H1 (cell line): Measurements from ENCODE around the gene DNAAF5. TPM values are rescaled to one million over a fixed set of nuclear protein-coding genes. Genes with fewer than 3 reads are reported as not detected.

Experiments used
- CTCF ChIA-PET: fragments of 300-600 bp; sonication (Branson Sonifier 250); formaldehyde crosslinking; loops from one replicate; lab custom pipeline; 2021; ENCODE audit not compliant: partially characterized antibody; lab: Charles Lee
- POLR2A ChIA-PET: fragments of 300-600 bp; sonication (Branson Sonifier 250); formaldehyde crosslinking; loops from one replicate; lab custom pipeline; 2021; ENCODE audit warnings: inconsistent platforms; ENCODE audit not compliant: partially characterized antibody; lab: Charles Lee
- DNase-seq, 2 experiments: peaks; one replicate each; pipeline versions ENCODE4 v3.0.0 to v3.0.0-alpha.2; 2010 to 2022; ENCODE audit warnings: low spot score in 2 of 2, low read depth in 1 of 2, mixed read lengths in 1 of 2
- FAIRE-seq: peaks from 2 replicates; lab custom pipeline; 2011; peaks lifted over from hg19 to GRCh38; lab: Jason Lieb, UNC
- H2AFZ ChIP-seq: 2 replicates; pipeline ENCODE4 v1.8.1; 2012; ENCODE audit warnings: low read length, inconsistent platforms
- H2AK5ac ChIP-seq: 2 replicates; pipeline ENCODE4 v1.6.1; 2013; ENCODE audit warnings: low read depth, low read length
- H2BK120ac ChIP-seq: replicated peaks from 2 replicates; pipeline ENCODE3; 2013; ENCODE audit warnings: low read depth, low read length, inconsistent platforms
- H2BK12ac ChIP-seq: 2 replicates; pipeline ENCODE4 v1.6.1; 2013; ENCODE audit warnings: low read depth, low read length
- H2BK15ac ChIP-seq: 2 replicates; pipeline ENCODE4 v1.6.1; 2013; ENCODE audit warnings: low read length
- H2BK20ac ChIP-seq: 2 replicates; pipeline ENCODE4 v1.6.1; 2013; ENCODE audit warnings: low read length
- H2BK5ac ChIP-seq: 2 replicates; pipeline ENCODE4 v1.6.1; 2013; ENCODE audit warnings: low read depth, low read length
- H3K14ac ChIP-seq: 2 replicates; pipeline ENCODE4 v1.6.1; 2013; ENCODE audit warnings: inconsistent platforms; ENCODE audit not compliant: insufficient read length
- H3K18ac ChIP-seq: 2 replicates; pipeline ENCODE4 v1.6.1; 2013; ENCODE audit warnings: low read length; ENCODE audit errors: extremely low read depth
- H3K23ac ChIP-seq: 2 replicates; pipeline ENCODE4 v1.6.1; 2013; ENCODE audit warnings: inconsistent platforms; ENCODE audit not compliant: insufficient read length
- H3K23me2 ChIP-seq: 2 replicates; pipeline ENCODE4 v1.6.1; 2013; ENCODE audit warnings: low read depth, low read length
- H3K27ac ChIP-seq: 2 replicates; pipeline ENCODE4 v1.6.1; 2011; ENCODE audit warnings: low read depth, low read length, inconsistent platforms
- H3K27me3 ChIP-seq, 4 experiments: replicated peaks in 1 of 4; 1 replicate in 1 of 4; 2 replicates in 3 of 4; pipeline versions ENCODE4 v1.6.1 to v1.8.1; 2011 to 2013; ENCODE audit warnings: low read length in 3 of 4, mild to moderate bottlenecking in 3 of 4, inconsistent platforms in 2 of 4, mixed read lengths in 2 of 4, moderate library complexity in 1 of 4; ENCODE audit not compliant: control insufficient read depth in 3 of 4, insufficient read depth in 3 of 4; ENCODE audit errors: extremely low read depth in 1 of 4
- H3K36me3 ChIP-seq, 4 experiments: 2 replicates each; pipeline versions ENCODE4 v1.6.1 to v1.8.1; 2011 to 2013; ENCODE audit warnings: mild to moderate bottlenecking in 4 of 4, low read length in 3 of 4, moderate library complexity in 2 of 4, control low read depth in 1 of 4, inconsistent platforms in 1 of 4; ENCODE audit not compliant: insufficient read depth in 4 of 4, control insufficient read depth in 2 of 4
- H3K4ac ChIP-seq: replicated peaks from 2 replicates; pipeline ENCODE3; 2013; ENCODE audit warnings: low read length, low read depth, mixed read lengths, inconsistent platforms; ENCODE audit not compliant: insufficient read length
- H3K4me1 ChIP-seq, 4 experiments: replicated peaks in 1 of 4; 1 replicate in 1 of 4; 2 replicates in 3 of 4; pipeline versions ENCODE4 v1.6.1 to v1.8.1; 2011 to 2013; ENCODE audit warnings: low read length in 3 of 4, inconsistent platforms in 2 of 4, mixed read lengths in 1 of 4; ENCODE audit not compliant: insufficient read depth in 4 of 4, control insufficient read depth in 3 of 4
- H3K4me2 ChIP-seq, 2 experiments: 2 replicates each; pipeline versions ENCODE4 v1.6.1 to v1.8.1; 2011 to 2013; ENCODE audit warnings: low read depth in 2 of 2, low read length in 2 of 2, control low read depth in 1 of 2, inconsistent platforms in 1 of 2, mild to moderate bottlenecking in 1 of 2; ENCODE audit not compliant: insufficient read depth in 1 of 2
- H3K4me3 ChIP-seq, 4 experiments: fragments of 200-600, 300-600 bp in 1 of 4; sonication (generic), shearing (Covaris generic), sonication (Bioruptor Twin) in 1 of 4; 2 replicates each; pipeline versions ENCODE4 v1.5.1 to v1.8.1; 2011 to 2016; ENCODE audit warnings: low read length in 4 of 4, low read depth in 3 of 4, control low read depth in 2 of 4, inconsistent platforms in 2 of 4, mild to moderate bottlenecking in 2 of 4, mixed read lengths in 1 of 4, moderate library complexity in 1 of 4; ENCODE audit not compliant: insufficient read depth in 2 of 4; ENCODE audit errors: extremely low read depth in 1 of 4
- H3K56ac ChIP-seq: replicated peaks from 2 replicates; pipeline ENCODE3; 2013; ENCODE audit warnings: low read depth, mild to moderate bottlenecking, mixed read lengths, low read length, inconsistent platforms; ENCODE audit not compliant: insufficient read length
- H3K79me1 ChIP-seq: 2 replicates; pipeline ENCODE4 v1.6.1; 2013; ENCODE audit warnings: low read depth, low read length, control low read depth
- H3K79me2 ChIP-seq, 2 experiments: 2 replicates each; pipeline versions ENCODE4 v1.6.1 to v1.8.1; 2012 to 2013; ENCODE audit warnings: low read length in 2 of 2, mild to moderate bottlenecking in 2 of 2, inconsistent platforms in 1 of 2; ENCODE audit not compliant: insufficient read depth in 2 of 2, control insufficient read depth in 1 of 2
- H3K9ac ChIP-seq, 4 experiments: replicated peaks in 1 of 4; 1 replicate in 1 of 4; 2 replicates in 3 of 4; pipeline versions ENCODE4 v1.6.1 to v1.8.1; 2011 to 2013; ENCODE audit warnings: low read depth in 3 of 4, low read length in 3 of 4, control low read depth in 2 of 4, mild to moderate bottlenecking in 2 of 4, moderate library complexity in 2 of 4, inconsistent platforms in 1 of 4; ENCODE audit errors: extremely low read depth in 1 of 4
- H3K9me3 ChIP-seq, 2 experiments: 2 replicates each; pipeline versions ENCODE4 v1.6.1 to v1.8.1; 2012 to 2013; ENCODE audit warnings: mild to moderate bottlenecking in 2 of 2, moderate library complexity in 2 of 2, control low read depth in 1 of 2, inconsistent platforms in 1 of 2, low read depth in 1 of 2, low read length in 1 of 2, mixed read lengths in 1 of 2; ENCODE audit not compliant: insufficient read depth in 2 of 2
- H4K20me1 ChIP-seq, 2 experiments: replicated peaks in 1 of 2; 2 replicates each; pipeline versions ENCODE3 to v1.8.1; 2011 to 2013; ENCODE audit warnings: inconsistent platforms in 2 of 2, low read length in 2 of 2, mild to moderate bottlenecking in 1 of 2; ENCODE audit not compliant: insufficient read depth in 2 of 2, control insufficient read depth in 1 of 2
- H4K5ac ChIP-seq: 2 replicates; pipeline ENCODE4 v1.6.1; 2013; ENCODE audit warnings: low read length, low read depth, mixed read lengths, inconsistent platforms; ENCODE audit not compliant: insufficient read length
- H4K8ac ChIP-seq: 2 replicates; pipeline ENCODE4 v1.8.0; 2013; ENCODE audit warnings: mild to moderate bottlenecking, moderate library complexity, low read length, inconsistent platforms; ENCODE audit not compliant: insufficient read depth; ENCODE audit errors: extremely low read depth
- H4K91ac ChIP-seq: replicated peaks from 2 replicates; pipeline ENCODE3; 2013; ENCODE audit warnings: low read length, mixed read lengths, inconsistent platforms; ENCODE audit not compliant: insufficient read length
- RAD21 ChIP-seq, 2 experiments: IDR thresholded peaks in 1 of 2; conservative IDR thresholded peaks in 1 of 2; 2 replicates each; pipeline ENCODE4 v1.6.1; 2011; ENCODE audit warnings: low read depth in 2 of 2, low read length in 2 of 2, improper control_type of control experiment in 1 of 2, inconsistent platforms in 1 of 2, mild to moderate bottlenecking in 1 of 2, moderate library complexity in 1 of 2
- SAP30 ChIP-seq: fragments of 300-600 bp; sonication (generic); IDR thresholded peaks from 2 replicates; pipeline ENCODE4 v1.7.1; 2012; ENCODE audit warnings: low read length, moderate library complexity, mild to moderate bottlenecking, inconsistent platforms; ENCODE audit not compliant: insufficient read depth, insufficient replicate concordance
- whole genome bisulfite sequencing, 2 experiments: shearing (Covaris generic) in 1 of 2; methylation state at CpG; one replicate each; pipeline versions ENCODE4 v1.1.6 to v1.1.7; 2013 to 2015; ENCODE audit warnings: low lambda C conversion rate in 2 of 2, mixed read lengths in 2 of 2, inconsistent platforms in 1 of 2, low coverage in 1 of 2, missing lambda C conversion rate in 1 of 2; ENCODE audit not compliant: insufficient replicate concordance in 2 of 2, insufficient coverage in 1 of 2, insufficient read length in 1 of 2; ENCODE audit errors: extremely low coverage in 1 of 2, missing lambda C conversion rate in 1 of 2; 5-methylcytosine and 5-hydroxymethylcytosine counted together
- polyA plus RNA-seq, 7 experiments: library from polyadenylated mRNA; depleted of rRNA in 3 of 7; stranded (reverse) in 5 of 7; unstranded in 2 of 7; fragments of >200 nt in 5 of 7; fragments of 200-250 nt in 2 of 7; gene quantifications; 1 replicate in 5 of 7; 2 replicates in 1 of 7; 4 replicates in 1 of 7; pipeline versions ENCODE4 v1.2.1 to v1.2.3, GENCODE V29; 2011 to 2013; ENCODE audit warnings: missing spikeins in 2 of 7, mixed read lengths in 2 of 7
- total RNA-seq: library from RNA; stranded (reverse); fragmentation: NEBNext Ultra II Directional; extraction: Animal tissue kit (Norgen Biotek cat#: 25700); gene quantifications from 2 replicates; pipeline ENCODE4 v1.2.1, GENCODE V29; 2021
- TF ChIP-seq, protein P1 (sequence below), 3 experiments: IDR thresholded peaks; 1 replicate in 2 of 3; 2 replicates in 1 of 3; pipeline versions ENCODE4 v1.5.1 to v1.6.1; 2011; ENCODE audit warnings: low read length in 3 of 3, mild to moderate bottlenecking in 3 of 3, inconsistent platforms in 2 of 3, low read depth in 1 of 3, moderate library complexity in 1 of 3; ENCODE audit not compliant: insufficient read depth in 1 of 3; ENCODE audit errors: control extremely low read depth in 1 of 3
- TF ChIP-seq, protein P2 (sequence below): IDR thresholded peaks from 2 replicates; pipeline ENCODE4 v1.6.1; 2012; ENCODE audit warnings: inconsistent platforms

Gene DNAAF5
- total and polyA plus RNA-seq, 2 of the 8 experiments (the other 6 are each of a cell fraction or from before 2014, with no cell fraction given) = 55.1 to 95.9 TPM

DNA sequence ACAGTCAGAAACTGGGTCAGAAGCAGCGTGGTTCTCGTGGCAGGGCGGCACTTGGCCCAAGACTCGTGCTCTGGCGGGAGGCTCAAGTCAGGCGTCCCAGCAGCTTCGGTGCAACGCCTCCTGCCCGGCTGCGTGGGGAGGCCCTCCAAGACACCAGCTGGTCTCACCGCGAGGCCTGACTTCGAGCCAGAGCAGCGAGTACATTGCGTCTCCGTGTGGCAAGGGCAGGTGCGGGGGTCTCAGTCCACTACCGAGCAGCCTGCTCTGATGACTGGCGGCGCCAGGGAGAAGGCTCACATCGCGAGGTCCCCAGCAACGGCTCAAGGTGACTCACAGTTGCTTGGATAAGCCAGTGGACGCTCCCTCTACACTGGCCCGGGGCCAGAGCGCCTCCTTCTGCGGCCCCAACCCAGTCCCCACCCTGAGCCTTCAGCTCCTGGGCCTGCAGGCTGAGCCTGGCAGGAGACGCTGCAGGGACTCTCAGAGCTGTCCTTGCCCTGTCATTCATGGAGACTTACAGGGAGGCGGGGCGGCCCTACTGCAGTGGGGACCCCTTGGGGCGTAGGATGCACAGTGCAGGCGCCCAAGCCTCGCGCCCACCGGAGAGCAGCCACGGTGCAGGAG is 42.5 kb downstream of the DNAAF5 start:
- Histone ChIP-seq H3K79me2 (no peaks in the 10 kb centered on the region), H4K20me1 (peaks cover 2 to 8% of the 10 kb centered on the region in 2 experiments), H3K27ac (no peak overlapping the region), H3K56ac (no peak overlapping the region), H2BK20ac (no peak overlapping the region), H3K36me3 (peaks cover 8 to 23% (median 16%) of the 10 kb centered on the region in 4 experiments), H3K4me3 (no peak overlapping the region), H3K4ac (no peak overlapping the region), H3K23ac (no peak overlapping the region), H3K79me1 (no peaks in the 10 kb centered on the region; the same call in 1 of the 2 replicates), H2BK5ac (no peak overlapping the region), H4K91ac (no peak overlapping the region), H3K23me2 (no peaks in the 10 kb centered on the region), H2AK5ac (no peak overlapping the region), H4K5ac (no peak overlapping the region), H2BK15ac (no peak overlapping the region), H2AFZ (no peak overlapping the region), H3K18ac (no peak overlapping the region), H3K9me3 (no peaks in the 10 kb centered on the region), H3K27me3 (no peaks in the 10 kb centered on the region), H2BK120ac (no peak overlapping the region), H2BK12ac (no peak overlapping the region), H3K9ac (no peak overlapping the region), H4K8ac (no peak overlapping the region), H3K4me2 (no peak overlapping the region), H3K14ac (no peak overlapping the region), H3K4me1 (peaks cover 0 to 3% (median under 1%) of the 10 kb centered on the region in 4 experiments; a peak in 2 of 7 replicates)
- POLR2A ChIA-PET = no interaction called here
- DNase-seq = peak; percentile 10 to 63
- 93% methylated on average over 32 of the region's 36 CpGs; no CpG with 5 or more reads in 1 of the 2 experiments for WGBS, 2 experiments
- FAIRE-seq = no peak
- CTCF ChIA-PET = interaction anchor here (0.6 to 4.0 kb wide), 9 partner anchors 11 to 447 kb away, joined by 3 to 22 read pairs (median 4); no protein-coding TSS in a partner anchor
- TF ChIP-seq RAD21 (IDR thresholded peaks at IDR 0.05 in 1 of 2, conservative IDR thresholded peaks at IDR 0.05 in 1 of 2; ENCODE audit: low read depth in 2 of 2, low read length in 2 of 2) (peak; percentile 34 to 48; a peak in 3 of 4 replicates), SAP30 (no peak)
- TF ChIP-seq, protein P1, sequence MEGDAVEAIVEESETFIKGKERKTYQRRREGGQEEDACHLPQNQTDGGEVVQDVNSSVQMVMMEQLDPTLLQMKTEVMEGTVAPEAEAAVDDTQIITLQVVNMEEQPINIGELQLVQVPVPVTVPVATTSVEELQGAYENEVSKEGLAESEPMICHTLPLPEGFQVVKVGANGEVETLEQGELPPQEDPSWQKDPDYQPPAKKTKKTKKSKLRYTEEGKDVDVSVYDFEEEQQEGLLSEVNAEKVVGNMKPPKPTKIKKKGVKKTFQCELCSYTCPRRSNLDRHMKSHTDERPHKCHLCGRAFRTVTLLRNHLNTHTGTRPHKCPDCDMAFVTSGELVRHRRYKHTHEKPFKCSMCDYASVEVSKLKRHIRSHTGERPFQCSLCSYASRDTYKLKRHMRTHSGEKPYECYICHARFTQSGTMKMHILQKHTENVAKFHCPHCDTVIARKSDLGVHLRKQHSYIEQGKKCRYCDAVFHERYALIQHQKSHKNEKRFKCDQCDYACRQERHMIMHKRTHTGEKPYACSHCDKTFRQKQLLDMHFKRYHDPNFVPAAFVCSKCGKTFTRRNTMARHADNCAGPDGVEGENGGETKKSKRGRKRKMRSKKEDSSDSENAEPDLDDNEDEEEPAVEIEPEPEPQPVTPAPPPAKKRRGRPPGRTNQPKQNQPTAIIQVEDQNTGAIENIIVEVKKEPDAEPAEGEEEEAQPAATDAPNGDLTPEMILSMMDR (IDR thresholded peaks at IDR 0.05; ENCODE audit: control extremely low read depth in 1 of 3, insufficient read depth in 1 of 3, low read depth in 1 of 3, low read length in 3 of 3) = peak; percentile 18 to 48 (median 40); a peak in 3 of 4 replicates
- TF ChIP-seq, protein P2, sequence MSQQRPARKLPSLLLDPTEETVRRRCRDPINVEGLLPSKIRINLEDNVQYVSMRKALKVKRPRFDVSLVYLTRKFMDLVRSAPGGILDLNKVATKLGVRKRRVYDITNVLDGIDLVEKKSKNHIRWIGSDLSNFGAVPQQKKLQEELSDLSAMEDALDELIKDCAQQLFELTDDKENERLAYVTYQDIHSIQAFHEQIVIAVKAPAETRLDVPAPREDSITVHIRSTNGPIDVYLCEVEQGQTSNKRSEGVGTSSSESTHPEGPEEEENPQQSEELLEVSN = no peak
